ENCODE measurements around the gene LPCAT4.
A peak's percentile ranks its signal among the peaks of the same experiment; 100 is the strongest.
"Not testable (repeated sequence)": the region's sequence is repeated elsewhere in the genome, so short reads cannot be mapped to it uniquely, and the experiment has no call there.

Gene LPCAT4

GRCh38 chr15:34349769-34350168 lies 17.2 kb downstream of the LPCAT4 start:
- peaks cover 8% of the 10 kb centered on the region for H3K4me1 ChIP-seq (ENCODE audit: control insufficient read depth, insufficient read depth, low read length)
- no peaks in the 10 kb centered on the region for H3K9me3 ChIP-seq (ENCODE audit: control insufficient read depth, insufficient read depth, low read depth, low read length)
- H3K4me3 ChIP-seq (ENCODE audit: low read depth, low read length) = no peak overlapping the region
- H3K27me3 ChIP-seq (ENCODE audit: control insufficient read depth, insufficient read depth, low read length) = no peaks in the 10 kb centered on the region
- no peak overlapping the region for H3K27ac ChIP-seq (ENCODE audit: low read depth, low read length)
- H3K9ac ChIP-seq (ENCODE audit: low read length) = no peak overlapping the region
- H3K36me3 ChIP-seq (ENCODE audit: control insufficient read depth, insufficient read depth, low read length) = peaks cover 9% of the 10 kb centered on the region

GRCh38 chr15:34348735-34349300 lies 18.2 kb downstream of the LPCAT4 start:
- Histone ChIP-seq H3K9me3 (ENCODE audit: control insufficient read depth, insufficient read depth, low read depth, low read length) (no peaks in the 10 kb centered on the region), H3K4me1 (ENCODE audit: control insufficient read depth, insufficient read depth, low read length) (peaks cover 8% of the 10 kb centered on the region), H3K27ac (ENCODE audit: low read depth, low read length) (no peak overlapping the region), H3K9ac (ENCODE audit: low read length) (no peak overlapping the region), H3K27me3 (ENCODE audit: control insufficient read depth, insufficient read depth, low read length) (no peaks in the 10 kb centered on the region), H3K36me3 (ENCODE audit: control insufficient read depth, insufficient read depth, low read length) (0 out of 2 replicates have a peak, but pooled peaks cover 2% of the 10 kb centered on the region), H3K4me3 (ENCODE audit: low read depth, low read length) (no peak overlapping the region)

- Histone ChIP-seq H3K27ac (ENCODE audit: low read depth, low read length) (no peak overlapping the region), H3K4me1 (ENCODE audit: control insufficient read depth, insufficient read depth, low read length) (peaks cover 8% of the 10 kb centered on the region), H3K9me3 (ENCODE audit: control insufficient read depth, insufficient read depth, low read depth, low read length) (no peaks in the 10 kb centered on the region), H3K27me3 (ENCODE audit: control insufficient read depth, insufficient read depth, low read length) (no peaks in the 10 kb centered on the region), H3K9ac (ENCODE audit: low read length) (no peak overlapping the region), H3K4me3 (ENCODE audit: low read depth, low read length) (no peak overlapping the region), H3K36me3 (ENCODE audit: control insufficient read depth, insufficient read depth, low read length) (no peaks in the 10 kb centered on the region)
Observed at GRCh38 chr15:34347951-34348638, 18.9 kb downstream of the LPCAT4 start.

- H3K9me3 ChIP-seq (ENCODE audit: control insufficient read depth, insufficient read depth, low read depth, low read length) = no peaks in the 10 kb centered on the region
Observed at GRCh38 chr15:34342737-34343575, 24.0 kb downstream of the LPCAT4 start, which contains the start of the genes NOP10 and NUTM1. TSS of gene NOP10 (minus strand) at chr15:34343136. CDS start at chr15:34343073, 63 bp downstream. TSS of gene NUTM1 (plus strand) at chr15:34343315. CDS start at chr15:34343697, 382 bp downstream.

GRCh38 chr15:34342213-34342736 lies 24.7 kb downstream of the LPCAT4 start:
- H3K27me3 ChIP-seq (ENCODE audit: control insufficient read depth, insufficient read depth, low read length); H3K9me3 ChIP-seq (ENCODE audit: control insufficient read depth, insufficient read depth, low read depth, low read length); H3K4me1 ChIP-seq (ENCODE audit: control insufficient read depth, insufficient read depth, low read length): not testable (repeated sequence)
- Histone ChIP-seq H3K27ac (ENCODE audit: low read depth, low read length) (peak overlapping the region; percentile 47; the same call in 1 of the 2 replicates), H3K36me3 (ENCODE audit: control insufficient read depth, insufficient read depth, low read length) (peaks cover 14% of the 10 kb centered on the region), H3K9ac (ENCODE audit: low read length) (peak overlapping the region; percentile 90), H3K4me3 (ENCODE audit: low read depth, low read length) (peak overlapping the region; percentile 80)

More at GRCh38 chr15:34342737-34343575, 24.0 kb downstream of the LPCAT4 start, which contains the start of the genes NOP10 and NUTM1:
- Histone ChIP-seq H3K9ac (ENCODE audit: low read length) (peak within 1 kb of the TSS; percentile 90), H3K27ac (ENCODE audit: low read depth, low read length) (peak within 1 kb of the TSS; percentile 47; the same call in 1 of the 2 replicates), H3K4me3 (ENCODE audit: low read depth, low read length) (peak within 1 kb of the TSS; percentile 80), H3K27me3 (ENCODE audit: control insufficient read depth, insufficient read depth, low read length) (no peaks in the 10 kb centered on the region), H3K36me3 (ENCODE audit: control insufficient read depth, insufficient read depth, low read length) (peaks cover 14% of the 10 kb centered on the region), H3K4me1 (ENCODE audit: control insufficient read depth, insufficient read depth, low read length) (peaks cover 8% of the 10 kb centered on the region)

- peaks cover 14% of the 10 kb centered on the region for H3K36me3 ChIP-seq (ENCODE audit: control insufficient read depth, insufficient read depth, low read length)
- no peak overlapping the region for H3K27ac ChIP-seq (ENCODE audit: low read depth, low read length)
Observed at GRCh38 chr15:34341381-34342212, 25.4 kb downstream of the LPCAT4 start.

GRCh38 chr15:34339946-34340345 lies 27.1 kb downstream of the LPCAT4 start:
- Histone ChIP-seq H3K9ac (ENCODE audit: low read length) (no peak overlapping the region), H3K36me3 (ENCODE audit: control insufficient read depth, insufficient read depth, low read length) (peaks cover 14% of the 10 kb centered on the region), H3K4me1 (ENCODE audit: control insufficient read depth, insufficient read depth, low read length) (peaks cover 5% of the 10 kb centered on the region; the same call in 1 of the 2 replicates), H3K9me3 (ENCODE audit: control insufficient read depth, insufficient read depth, low read depth, low read length) (no peaks in the 10 kb centered on the region), H3K4me3 (ENCODE audit: low read depth, low read length) (no peak overlapping the region), H3K27me3 (ENCODE audit: control insufficient read depth, insufficient read depth, low read length) (peaks cover 6% of the 10 kb centered on the region; the same call in 1 of the 2 replicates), H3K27ac (ENCODE audit: low read depth, low read length) (no peak overlapping the region)

More at GRCh38 chr15:34341381-34342212, 25.4 kb downstream of the LPCAT4 start:
- H3K4me1 ChIP-seq (ENCODE audit: control insufficient read depth, insufficient read depth, low read length) = peaks cover 13% of the 10 kb centered on the region
- H3K4me3 ChIP-seq (ENCODE audit: low read depth, low read length) = peak overlapping the region; percentile 80
- peaks cover 6% of the 10 kb centered on the region; the same call in 1 of the 2 replicates for H3K27me3 ChIP-seq (ENCODE audit: control insufficient read depth, insufficient read depth, low read length)
- no peak overlapping the region for H3K9ac ChIP-seq (ENCODE audit: low read length)
- no peaks in the 10 kb centered on the region for H3K9me3 ChIP-seq (ENCODE audit: control insufficient read depth, insufficient read depth, low read depth, low read length)

- Histone ChIP-seq H3K27ac (ENCODE audit: low read depth, low read length) (no peak overlapping the region), H3K36me3 (ENCODE audit: control insufficient read depth, insufficient read depth, low read length) (peaks cover 14% of the 10 kb centered on the region), H3K27me3 (ENCODE audit: control insufficient read depth, insufficient read depth, low read length) (peaks cover 6% of the 10 kb centered on the region; the same call in 1 of the 2 replicates), H3K9me3 (ENCODE audit: control insufficient read depth, insufficient read depth, low read depth, low read length) (no peaks in the 10 kb centered on the region), H3K9ac (ENCODE audit: low read length) (no peak overlapping the region), H3K4me3 (ENCODE audit: low read depth, low read length) (peak overlapping the region; percentile 91), H3K4me1 (ENCODE audit: control insufficient read depth, insufficient read depth, low read length) (peaks cover 5% of the 10 kb centered on the region; the same call in 1 of the 2 replicates)
Observed at GRCh38 chr15:34338347-34338746, 28.6 kb downstream of the LPCAT4 start.

GRCh38 chr15:34337557-34338306 lies 29.3 kb downstream of the LPCAT4 start, which contains the start of gene SLC12A6:
TSS of gene SLC12A6 (minus strand) at chr15:34337781. CDS start at chr15:34336680, 1,101 bp downstream.
- Histone ChIP-seq H3K9me3 (ENCODE audit: control insufficient read depth, insufficient read depth, low read depth, low read length) (no peaks in the 10 kb centered on the region), H3K4me3 (ENCODE audit: low read depth, low read length) (peak within 1 kb of the TSS; percentile 91), H3K4me1 (ENCODE audit: control insufficient read depth, insufficient read depth, low read length) (peaks cover 5% of the 10 kb centered on the region; the same call in 1 of the 2 replicates), H3K27me3 (ENCODE audit: control insufficient read depth, insufficient read depth, low read length) (peaks cover 6% of the 10 kb centered on the region; the same call in 1 of the 2 replicates), H3K36me3 (ENCODE audit: control insufficient read depth, insufficient read depth, low read length) (peaks cover 14% of the 10 kb centered on the region), H3K27ac (ENCODE audit: low read depth, low read length) (peak within 1 kb of the TSS; percentile 42), H3K9ac (ENCODE audit: low read length) (peak within 1 kb of the TSS; percentile 63)
